ENCODE measurements around the gene ECI2.
"Not testable (repeated sequence)": the region's sequence is repeated elsewhere in the genome, so short reads cannot be mapped to it uniquely, and the experiment has no call there.

The ECI2 gene

DNA sequence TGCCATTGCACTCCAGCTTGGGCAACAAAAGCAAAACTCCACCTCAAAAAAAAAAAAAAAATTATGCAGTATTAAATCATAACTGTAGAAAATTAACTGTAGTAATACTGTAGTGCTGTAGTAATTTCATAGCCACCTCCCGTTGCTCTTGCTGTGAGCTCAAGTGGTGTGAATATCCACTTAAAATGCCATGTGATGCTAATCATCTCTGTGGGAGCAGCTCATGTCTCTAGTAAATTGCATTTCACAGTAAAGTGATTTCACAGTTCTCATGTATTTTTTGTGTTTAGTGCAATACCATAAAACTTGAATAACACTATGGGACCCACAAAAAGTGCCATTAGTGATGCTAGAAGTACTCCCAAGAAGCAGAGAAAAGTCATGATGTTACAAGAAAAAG, 42.1 kb downstream of the ECI2 start:
- no peaks in the 10 kb centered on the region for H3K4me1 Mint-ChIP-seq
- H3K4me3 Mint-ChIP-seq: no peak overlapping the region
- no peak overlapping the region for H3K27ac Mint-ChIP-seq
- DNase-seq (ENCODE audit: low spot score in 2 of 2) (no peak), ATAC-seq (no peak)
- H3K9me3 Mint-ChIP-seq: no peaks in the 10 kb centered on the region
- no peaks in the 10 kb centered on the region for H3K36me3 Mint-ChIP-seq

DNA sequence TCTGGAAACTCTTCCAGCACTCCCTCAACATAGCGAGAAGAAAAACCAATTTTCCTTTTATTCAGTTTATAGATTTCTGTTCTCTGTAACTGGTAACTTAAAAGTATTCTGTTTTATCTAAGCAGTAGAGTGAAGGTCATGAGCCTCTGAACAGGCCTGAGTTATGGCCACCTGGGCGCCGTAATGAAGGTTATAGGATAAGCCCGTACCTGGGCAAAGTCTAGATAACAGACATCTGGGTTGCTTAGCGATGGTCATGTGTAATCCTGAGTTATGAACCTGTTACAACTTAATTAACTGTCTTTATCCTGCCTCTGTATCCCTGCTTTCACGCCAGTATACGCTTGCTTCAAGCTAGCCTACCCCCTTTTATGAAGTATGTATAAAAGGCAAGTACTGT, 43.4 kb downstream of the ECI2 start:
- Mint-ChIP-seq H3K4me1 (no peaks in the 10 kb centered on the region), H3K4me3 (no peak overlapping the region)
- no peak for ATAC-seq

GRCh38 chr6:4090043-4090442, 45.3 kb downstream of the ECI2 start:
- H3K4me3 Mint-ChIP-seq; H3K4me1 Mint-ChIP-seq; H3K9me3 Mint-ChIP-seq; H3K27ac Mint-ChIP-seq; ATAC-seq; H3K36me3 Mint-ChIP-seq; DNase-seq (ENCODE audit: low spot score in 2 of 2): not testable (repeated sequence)

More for the DNA sequence above, 43.4 kb downstream of the ECI2 start:
- H3K27ac Mint-ChIP-seq: no peak overlapping the region
- DNase-seq (ENCODE audit: low spot score in 2 of 2): no peak
- H3K36me3 Mint-ChIP-seq: no peaks in the 10 kb centered on the region
- no peaks in the 10 kb centered on the region for H3K9me3 Mint-ChIP-seq

DNA sequence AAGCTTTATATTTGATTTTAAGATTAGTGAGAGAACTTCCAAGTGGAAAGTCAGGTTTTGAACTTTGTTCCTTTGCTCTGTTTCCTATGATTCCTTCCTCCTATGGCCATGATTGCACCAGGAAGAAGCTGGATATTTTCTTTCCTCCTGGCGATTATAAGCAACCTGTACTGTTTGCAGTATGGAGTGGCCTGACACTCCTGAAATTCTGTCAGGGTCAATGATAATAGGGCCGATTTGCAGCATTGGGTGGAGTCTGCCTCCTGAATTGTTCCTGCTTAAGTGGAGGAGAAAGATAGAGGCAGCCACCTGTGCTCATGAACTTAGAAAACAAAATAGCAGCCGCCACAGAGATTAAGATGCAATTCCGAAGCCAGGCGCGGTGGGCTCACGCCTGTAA, 46.7 kb downstream of the ECI2 start:
- H3K36me3 Mint-ChIP-seq: no peaks in the 10 kb centered on the region
- DNase-seq (ENCODE audit: low spot score in 2 of 2): no peak
- no peak overlapping the region for H3K27ac Mint-ChIP-seq
- no peak overlapping the region for H3K4me3 Mint-ChIP-seq
- no peak for ATAC-seq
- no peaks in the 10 kb centered on the region for H3K9me3 Mint-ChIP-seq
- no peaks in the 10 kb centered on the region for H3K4me1 Mint-ChIP-seq

- no peaks in the 10 kb centered on the region for H3K9me3 Mint-ChIP-seq
- no peak overlapping the region for H3K4me3 Mint-ChIP-seq
- ATAC-seq (no peak), DNase-seq (ENCODE audit: low spot score in 2 of 2) (no peak)
- H3K36me3 Mint-ChIP-seq: no peaks in the 10 kb centered on the region
- no peak overlapping the region for H3K27ac Mint-ChIP-seq
- H3K4me1 Mint-ChIP-seq: no peaks in the 10 kb centered on the region
Observed at GRCh38 chr6:4085332-4085700, 50.1 kb downstream of the ECI2 start.

GRCh38 chr6:4084444-4085331, 50.7 kb downstream of the ECI2 start:
- H3K27ac Mint-ChIP-seq: no peak overlapping the region
- no peak for ATAC-seq

DNA sequence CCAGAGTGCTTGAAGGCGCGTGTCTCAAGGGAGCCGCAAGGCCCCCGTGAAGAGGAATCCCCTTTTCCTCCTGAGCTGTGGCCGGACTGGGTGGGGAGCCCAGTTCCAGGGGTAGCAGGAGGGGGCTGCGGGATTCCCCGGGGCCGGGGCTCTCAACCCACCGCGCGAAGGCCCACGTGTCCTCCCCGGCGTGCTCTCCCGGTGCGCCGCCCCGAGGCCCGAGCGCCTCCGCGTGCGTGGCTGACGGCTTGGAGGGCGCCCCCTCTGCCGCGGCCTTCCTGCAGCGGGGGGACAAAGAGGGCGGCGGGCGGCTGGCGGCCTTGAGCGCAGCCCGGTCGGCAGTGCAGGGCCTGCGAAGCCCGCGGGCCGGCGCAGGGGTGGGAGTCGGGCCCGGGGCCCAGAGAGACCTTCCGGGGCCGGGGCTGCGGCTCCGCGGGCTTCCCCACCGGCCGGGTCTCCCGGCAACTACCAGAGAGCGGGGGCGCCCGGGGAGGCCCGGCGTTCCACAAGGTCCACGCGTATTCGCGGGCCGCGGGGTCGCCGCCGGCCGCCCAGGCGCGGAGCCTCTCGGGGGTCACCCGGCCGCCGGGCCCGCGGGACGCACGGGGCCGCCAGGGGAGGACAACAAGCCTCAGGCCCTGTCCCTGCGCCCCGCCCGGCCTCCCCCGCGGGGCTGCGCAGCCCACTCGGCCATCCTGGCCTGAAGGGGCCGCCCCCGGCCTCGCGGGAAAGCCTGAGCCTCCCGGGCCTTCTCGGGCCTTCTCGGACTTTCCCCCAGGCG, 56.5 kb downstream of the ECI2 start, which contains the start of gene FAM217A:
FAM217A (minus strand) TSS at position 447 of the 781 bp plus-strand sequence. CDS start 1,723 bp downstream, outside the sequence.
- Mint-ChIP-seq H3K36me3 (no peaks in the 10 kb centered on the region), H3K9me3 (no peaks in the 10 kb centered on the region), H3K4me3 (no peak within 1 kb of the TSS), H3K4me1 (no peaks in the 10 kb centered on the region), H3K27ac (no peak within 1 kb of the TSS)
- ATAC-seq (peak; percentile 16), DNase-seq (ENCODE audit: low spot score in 2 of 2) (no peak)

More at GRCh38 chr6:4084444-4085331, 50.7 kb downstream of the ECI2 start:
- H3K4me1 Mint-ChIP-seq: no peaks in the 10 kb centered on the region
- no peaks in the 10 kb centered on the region for H3K36me3 Mint-ChIP-seq
- DNase-seq (ENCODE audit: low spot score in 2 of 2): no peak
- H3K9me3 Mint-ChIP-seq: no peaks in the 10 kb centered on the region
- no peak overlapping the region for H3K4me3 Mint-ChIP-seq

DNA sequence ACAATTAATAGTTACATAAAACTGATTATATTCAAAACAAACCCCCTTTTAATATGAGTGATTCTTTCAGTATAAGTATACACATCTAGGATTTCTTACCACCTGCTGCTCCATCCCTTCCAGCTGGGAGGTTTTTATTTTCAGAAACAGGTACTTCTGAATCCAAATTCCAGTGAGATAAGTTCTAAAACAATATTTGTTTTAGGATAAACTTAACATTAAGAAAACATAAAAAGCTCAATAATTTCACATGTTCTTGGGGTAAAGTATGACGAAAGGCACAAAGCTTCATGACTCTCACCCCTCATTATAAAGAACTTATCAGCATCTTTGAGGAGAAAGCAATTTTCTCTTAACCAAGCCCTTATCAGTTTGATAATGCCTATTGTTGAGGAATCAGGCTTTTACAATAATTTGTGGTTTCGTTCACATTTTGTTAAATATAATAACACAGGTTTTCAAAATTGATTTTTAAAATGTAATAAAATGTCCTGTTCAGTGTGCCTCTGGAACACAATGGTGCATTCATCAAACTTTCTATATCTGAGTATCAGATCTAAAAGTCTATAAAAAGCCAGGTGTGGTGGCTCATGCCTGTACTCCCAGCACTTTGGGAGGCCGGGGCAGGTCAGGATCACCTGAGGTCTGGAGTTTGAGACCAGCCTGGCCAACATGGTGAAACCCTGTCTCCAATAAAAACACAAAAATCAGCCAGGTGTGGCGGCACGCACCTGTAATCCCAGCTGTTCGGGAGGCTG, 60.7 kb downstream of the ECI2 start:
- Mint-ChIP-seq H3K27ac (no peak overlapping the region), H3K4me3 (no peak overlapping the region), H3K4me1 (no peaks in the 10 kb centered on the region), H3K36me3 (no peaks in the 10 kb centered on the region), H3K9me3 (no peaks in the 10 kb centered on the region)
- DNase-seq (ENCODE audit: low spot score in 2 of 2) (no peak), ATAC-seq (no peak)

GRCh38 chr6:4071330-4071729, 64.0 kb downstream of the ECI2 start:
- H3K4me3 Mint-ChIP-seq: no peak overlapping the region

DNA sequence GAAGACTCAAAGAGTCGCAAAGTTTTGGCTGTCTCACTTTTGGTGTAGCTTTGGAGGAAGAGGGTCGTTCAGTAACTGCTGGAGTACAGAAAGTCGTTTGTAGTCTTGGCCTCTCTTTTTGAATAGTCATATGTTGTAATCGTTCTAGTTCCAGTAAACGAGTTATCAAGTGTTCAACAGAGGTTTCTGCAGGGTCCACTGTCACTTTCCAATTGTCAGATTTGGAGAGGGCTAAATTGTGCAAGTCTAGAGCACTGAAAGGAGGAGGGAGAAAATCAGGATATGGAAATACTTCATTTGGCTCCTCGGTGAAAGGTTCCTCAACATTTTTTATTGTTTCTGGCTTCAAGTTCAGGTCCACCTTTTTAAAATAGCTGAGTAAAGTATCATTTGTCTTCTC, 66.2 kb downstream of the ECI2 start:
- H3K9me3 Mint-ChIP-seq: no peaks in the 10 kb centered on the region
- H3K4me1 Mint-ChIP-seq: peaks cover 5% of the 10 kb centered on the region
- no peak overlapping the region for H3K27ac Mint-ChIP-seq
- no peak overlapping the region for H3K4me3 Mint-ChIP-seq
- H3K36me3 Mint-ChIP-seq: peaks cover 21% of the 10 kb centered on the region
- ATAC-seq: no peak
- no peak for DNase-seq (ENCODE audit: low spot score in 2 of 2)

More at GRCh38 chr6:4071330-4071729, 64.0 kb downstream of the ECI2 start:
- ATAC-seq (no peak), DNase-seq (ENCODE audit: low spot score in 2 of 2) (no peak)
- Mint-ChIP-seq H3K4me1 (no peaks in the 10 kb centered on the region), H3K9me3 (no peaks in the 10 kb centered on the region), H3K36me3 (no peaks in the 10 kb centered on the region), H3K27ac (no peak overlapping the region)

GRCh38 chr6:4067673-4068072, 67.7 kb downstream of the ECI2 start:
- DNase-seq (ENCODE audit: low spot score in 2 of 2) (no peak), ATAC-seq (no peak)
- Mint-ChIP-seq H3K27ac (no peak overlapping the region), H3K36me3 (peaks cover 37% of the 10 kb centered on the region), H3K4me1 (peaks cover 5% of the 10 kb centered on the region), H3K4me3 (no peak overlapping the region), H3K9me3 (no peaks in the 10 kb centered on the region)

- Mint-ChIP-seq H3K4me3 (no peak overlapping the region), H3K36me3 (peaks cover 51% of the 10 kb centered on the region), H3K9me3 (no peaks in the 10 kb centered on the region), H3K27ac (peak overlapping the region; percentile 88), H3K4me1 (peaks cover 5% of the 10 kb centered on the region)
- DNase-seq (ENCODE audit: low spot score in 2 of 2): no peak
- ATAC-seq: no peak
Observed at GRCh38 chr6:4066029-4066755, 69.2 kb downstream of the ECI2 start.

Data from stimulated activated effector memory CD8-positive, alpha-beta T cell treated with anti-CD3 and anti-CD28 coated beads, Interleukin-12 subunit alpha, Interleukin-12 subunit beta, amount 100 ng/mL, for 72 hours (primary cell).